AG04449 (cell line): Measurements from ENCODE around the gene ARHGAP26.

ENCODE experiments used
- CTCF ChIA-PET: fragments of 350-600 bp; formaldehyde crosslinking; extraction: SDS; loops from one replicate; lab custom pipeline; 2021; ENCODE audit warnings: antibody characterized with exemption; lab: Yijun Ruan, JAX
- POLR2A ChIA-PET: fragments of 400-600, 350-600 bp; formaldehyde crosslinking; extraction: SDS; loops from one replicate; lab custom pipeline; 2020; ENCODE audit warnings: antibody characterized with exemption, inconsistent platforms; lab: Yijun Ruan, JAX
- DNase-seq: peaks from one replicate; pipeline ENCODE4 v3.0.0-alpha.2; 2010; ENCODE audit warnings: low read depth, low spot score
- H3K4me3 ChIP-seq: 2 replicates; pipeline ENCODE4 v1.5.1; 2011; ENCODE audit warnings: low read depth, mild to moderate bottlenecking, control low read depth, low read length
- TF ChIP-seq, protein P1 (sequence below): IDR thresholded peaks from one replicate; pipeline ENCODE4 v1.5.1; 2011; ENCODE audit warnings: mild to moderate bottlenecking, moderate library complexity, low read length, control low read depth, inconsistent platforms; ENCODE audit not compliant: insufficient read depth; ENCODE audit errors: missing control alignments

Gene ARHGAP26

DNA sequence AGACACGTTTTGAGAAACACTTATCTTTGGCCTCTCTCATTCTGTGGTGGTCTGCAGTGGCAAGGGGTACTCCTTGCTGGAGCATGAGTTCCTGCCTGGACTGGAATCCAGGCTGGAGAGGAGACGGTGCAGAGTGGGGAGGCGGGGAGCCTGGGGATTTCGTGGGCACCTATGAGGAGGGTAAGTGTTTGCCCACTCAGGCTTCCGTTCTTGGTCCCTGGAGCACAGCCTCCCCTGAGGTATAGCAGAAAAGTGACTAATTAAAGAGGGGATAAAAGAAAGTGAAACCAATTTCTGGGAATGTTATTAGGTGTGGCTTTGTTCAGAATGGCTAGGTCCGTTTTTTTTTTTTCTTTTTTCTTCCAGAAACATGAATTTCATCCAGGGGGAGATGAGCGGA is 90.8 kb downstream of the ARHGAP26 start:
- CTCF ChIA-PET = interaction anchor here (1.7 to 4.3 kb wide), 4 partner anchors 19 to 162 kb away, joined by 4 to 40 read pairs (median 24); no protein-coding TSS in a partner anchor
- POLR2A ChIA-PET = no interaction called here

DNA sequence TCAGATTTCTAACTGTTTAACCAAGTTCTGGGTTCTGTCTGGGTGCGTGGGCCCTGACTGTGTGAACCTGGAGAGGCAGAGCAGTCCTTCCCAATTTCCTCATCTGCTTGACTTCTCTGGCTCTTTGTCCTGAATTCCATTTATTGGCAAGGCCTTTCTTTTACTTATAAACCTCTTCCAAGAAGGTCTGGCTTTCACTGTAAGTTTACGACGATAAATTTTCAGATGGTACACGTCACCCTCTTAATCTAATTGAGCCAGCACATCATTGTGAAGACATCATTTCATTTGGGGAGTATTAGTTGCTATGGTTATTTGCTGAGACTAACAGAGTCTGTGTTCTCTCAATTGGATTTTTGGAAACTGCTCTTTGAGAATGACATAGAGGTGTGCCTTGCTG is 92.4 kb downstream of the ARHGAP26 start:
- ChIA-PET CTCF (interaction anchor here (0.8 to 4.7 kb wide), 5 partner anchors 11 to 150 kb away, joined by 3 to 54 read pairs (median 28); no protein-coding TSS in a partner anchor), POLR2A (no interaction called here)
- no peak overlapping the region for H3K4me3 ChIP-seq
- TF ChIP-seq, protein P1, sequence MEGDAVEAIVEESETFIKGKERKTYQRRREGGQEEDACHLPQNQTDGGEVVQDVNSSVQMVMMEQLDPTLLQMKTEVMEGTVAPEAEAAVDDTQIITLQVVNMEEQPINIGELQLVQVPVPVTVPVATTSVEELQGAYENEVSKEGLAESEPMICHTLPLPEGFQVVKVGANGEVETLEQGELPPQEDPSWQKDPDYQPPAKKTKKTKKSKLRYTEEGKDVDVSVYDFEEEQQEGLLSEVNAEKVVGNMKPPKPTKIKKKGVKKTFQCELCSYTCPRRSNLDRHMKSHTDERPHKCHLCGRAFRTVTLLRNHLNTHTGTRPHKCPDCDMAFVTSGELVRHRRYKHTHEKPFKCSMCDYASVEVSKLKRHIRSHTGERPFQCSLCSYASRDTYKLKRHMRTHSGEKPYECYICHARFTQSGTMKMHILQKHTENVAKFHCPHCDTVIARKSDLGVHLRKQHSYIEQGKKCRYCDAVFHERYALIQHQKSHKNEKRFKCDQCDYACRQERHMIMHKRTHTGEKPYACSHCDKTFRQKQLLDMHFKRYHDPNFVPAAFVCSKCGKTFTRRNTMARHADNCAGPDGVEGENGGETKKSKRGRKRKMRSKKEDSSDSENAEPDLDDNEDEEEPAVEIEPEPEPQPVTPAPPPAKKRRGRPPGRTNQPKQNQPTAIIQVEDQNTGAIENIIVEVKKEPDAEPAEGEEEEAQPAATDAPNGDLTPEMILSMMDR = no peak
- DNase-seq = no peak

More for the DNA sequence above, 90.8 kb downstream of the ARHGAP26 start:
- TF ChIP-seq, protein P1 = no peak
- no peak for DNase-seq
- H3K4me3 ChIP-seq = no peak overlapping the region

DNA sequence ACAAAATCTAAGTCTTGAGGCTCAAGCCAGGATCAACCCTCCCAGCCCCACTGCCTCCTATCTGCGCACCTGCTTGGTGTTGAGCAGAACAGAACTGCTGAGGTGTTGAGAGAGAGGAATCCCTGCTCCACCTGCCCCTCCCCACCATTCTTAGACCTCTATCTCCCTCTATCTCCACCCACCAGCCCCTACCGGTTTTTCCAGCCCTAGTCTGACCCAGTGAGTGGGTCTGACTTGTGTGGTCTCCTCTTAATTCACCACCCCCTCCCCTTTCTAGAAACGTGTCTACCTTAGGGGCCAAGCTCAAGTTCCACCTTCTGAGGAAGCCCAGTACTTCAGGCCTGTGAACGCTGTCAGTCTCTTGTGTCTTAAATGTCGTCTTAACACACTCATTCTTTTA is 93.7 kb downstream of the ARHGAP26 start:
- CTCF ChIA-PET = interaction anchor here (0.7 to 4.7 kb wide), 13 partner anchors 11 to 156 kb away, joined by 3 to 54 read pairs (median 4); no protein-coding TSS in a partner anchor
- H3K4me3 ChIP-seq = no peak overlapping the region
- no peak for DNase-seq
- TF ChIP-seq, protein P1 = no peak
- POLR2A ChIA-PET = no interaction called here

DNA sequence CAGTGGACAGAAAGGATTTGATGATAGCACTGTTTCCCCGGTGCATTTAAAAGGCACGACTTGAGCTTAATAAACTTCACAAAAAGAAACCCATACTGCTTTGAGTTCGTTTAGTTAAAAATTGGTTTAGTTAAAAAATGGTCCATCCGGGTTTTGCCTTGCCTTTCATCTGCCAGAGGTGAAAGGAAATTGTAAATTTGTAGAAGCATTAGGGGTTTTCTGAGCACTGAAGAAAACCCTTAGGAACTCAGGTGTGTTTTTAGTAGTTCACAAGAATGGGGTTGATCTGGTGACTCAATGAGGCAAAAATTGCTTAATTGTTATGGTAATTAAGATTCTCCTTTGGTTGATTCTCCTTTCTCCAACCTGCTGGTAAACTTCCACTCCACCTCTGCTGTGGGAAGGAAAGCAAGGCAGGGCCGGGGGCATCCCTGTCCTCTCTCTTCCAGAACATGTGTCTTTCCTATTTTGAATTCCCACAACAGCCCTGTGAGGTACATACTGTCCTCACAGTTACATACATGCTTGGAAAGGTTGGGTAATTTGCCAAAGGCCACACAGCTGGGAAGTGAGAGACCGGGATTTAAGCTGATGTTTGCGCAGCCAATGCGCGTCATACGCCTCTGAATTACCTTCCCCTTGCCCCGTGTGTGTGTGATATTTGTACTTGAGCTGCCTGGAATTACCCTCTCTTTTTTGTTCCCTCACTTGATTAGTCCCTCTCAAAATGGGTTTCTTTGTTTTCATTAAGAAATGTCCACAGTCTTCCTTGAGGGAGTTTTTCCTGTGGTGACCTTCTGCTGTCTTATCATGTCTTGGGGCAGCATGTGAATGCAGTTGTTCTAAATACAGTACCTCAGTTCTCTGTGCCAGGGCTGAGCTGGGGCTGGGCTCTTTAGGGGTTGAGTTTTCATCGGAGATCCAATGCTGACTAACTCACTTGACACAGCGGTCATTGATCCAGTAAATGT is 94.4 kb downstream of the ARHGAP26 start:
- TF ChIP-seq, protein P1 = no peak
- no peak for DNase-seq
- no peak overlapping the region for H3K4me3 ChIP-seq
- CTCF ChIA-PET = interaction anchor here (0.7 to 4.7 kb wide), 17 partner anchors 11 to 157 kb away, joined by 3 to 54 read pairs (median 3); partner anchors contain the start of gene ARHGAP26
- POLR2A ChIA-PET = no interaction called here

DNA sequence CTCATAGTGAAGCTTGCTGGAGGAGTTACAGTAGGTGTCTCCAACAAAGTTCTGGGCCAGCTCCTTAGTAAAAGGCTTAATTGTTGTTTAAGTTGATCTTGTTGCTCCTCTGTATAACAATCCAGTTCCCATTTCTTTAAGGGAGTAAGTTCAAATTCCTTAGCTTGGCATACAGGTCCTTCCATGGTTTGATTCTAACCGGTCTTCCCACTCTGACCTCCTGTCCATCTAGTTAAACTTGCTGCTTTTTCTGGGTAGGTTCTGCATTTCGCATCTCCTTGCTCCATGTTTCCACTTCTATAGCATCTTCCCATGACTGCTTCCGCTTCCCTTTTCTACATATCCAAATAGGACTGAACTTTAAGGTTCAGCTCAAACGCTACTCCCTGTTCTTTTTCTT is 95.5 kb downstream of the ARHGAP26 start:
- DNase-seq = no peak
- ChIA-PET POLR2A (no interaction called here), CTCF (interaction anchor here (0.8 to 4.7 kb wide), 11 partner anchors 10 to 153 kb away, joined by 3 to 54 read pairs (median 10); partner anchors contain the start of gene ARHGAP26)
- no peak overlapping the region for H3K4me3 ChIP-seq
- TF ChIP-seq, protein P1 = no peak

DNA sequence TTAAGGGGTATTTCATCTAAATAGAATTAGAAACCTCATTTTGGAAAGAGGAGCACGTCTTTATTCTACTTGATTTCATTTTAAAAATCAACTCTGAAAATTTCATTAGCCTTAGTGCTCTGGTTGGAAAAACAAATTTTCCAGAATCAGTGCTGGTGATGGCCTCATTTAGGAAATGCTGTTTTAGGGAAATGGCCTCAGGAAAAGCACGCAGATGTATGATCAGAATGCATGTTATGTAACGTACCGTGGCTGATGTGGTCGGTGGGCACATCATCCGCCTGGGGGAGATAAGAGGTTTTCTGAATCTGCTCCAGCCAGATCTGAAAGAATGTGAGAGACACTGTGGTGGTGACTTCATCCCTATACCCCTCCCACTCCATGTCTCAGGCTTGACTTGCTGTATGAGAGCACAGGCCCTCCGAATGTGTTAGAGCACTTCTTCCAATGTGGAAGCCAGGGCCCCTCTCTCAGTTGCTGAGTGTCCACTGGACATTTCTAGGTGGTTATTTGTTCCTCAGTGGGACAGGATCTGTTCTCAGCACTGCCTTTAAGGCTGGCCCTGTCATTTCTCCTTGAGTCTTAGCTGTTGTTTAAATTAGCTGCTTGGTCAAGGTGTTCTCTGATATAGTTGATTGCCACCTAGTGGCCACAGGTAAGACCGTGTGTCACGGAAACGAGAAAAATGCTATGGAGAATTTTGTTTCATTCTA is 96.5 kb downstream of the ARHGAP26 start:
- TF ChIP-seq, protein P1 = peak; percentile 68
- CTCF ChIA-PET = interaction anchor here (0.7 to 27.9 kb wide), 21 partner anchors 9 to 211 kb away, joined by 3 to 2759 read pairs (median 5); partner anchors contain the start of genes ARHGAP26 and FGF1
- POLR2A ChIA-PET = interaction anchor here (0.6 kb wide), 1 partner anchor 108 kb away, joined by 3 read pairs; no protein-coding TSS in a partner anchor
- DNase-seq = no peak
- no peak overlapping the region for H3K4me3 ChIP-seq
